Activated CD8-positive, alpha-beta T cell treated with anti-CD3 and anti-CD28 coated beads, Interleukin-2, amount 10 ng/mL, durations not matched to agents 7 days and 5 days (primary cell): ENCODE results near the gene GLRA3. TPM values are rescaled to one million over a fixed set of nuclear protein-coding genes. Genes with fewer than 3 reads are reported as not detected.
A peak's percentile ranks its signal among the peaks of the same experiment; 100 is the strongest.

ENCODE experiments used
- ATAC-seq: fragments of 150-1000 bp; cut with Tn5 transposase; one replicate; pipeline ENCODE4 v1.10.0; 2021; ENCODE audit warnings: moderate library complexity
- CTCF ChIA-PET: fragments of 350-600 bp; sonication (Branson Sonifier 250); formaldehyde crosslinking; loops from one replicate; lab custom pipeline; 2021; ENCODE audit warnings: antibody characterized with exemption; lab: Charles Lee
- POLR2A ChIA-PET: fragments of 350-600 bp; sonication (Branson Sonifier 250); formaldehyde crosslinking; loops from one replicate; lab custom pipeline; 2021; ENCODE audit warnings: antibody characterized with exemption; lab: Charles Lee
- DNase-seq: peaks from one replicate; pipeline ENCODE4 v3.0.0-alpha.2; 2020
- H3K27ac Mint-ChIP-seq: one replicate; pipeline ENCODE4 v1.8.0; 2021; ENCODE audit warnings: mild to moderate bottlenecking, mixed read lengths
- H3K27me3 Mint-ChIP-seq: one replicate; pipeline ENCODE4 v1.8.0; 2021; ENCODE audit warnings: low read depth, mixed read lengths
- H3K36me3 Mint-ChIP-seq: one replicate; pipeline ENCODE4 v1.8.0; 2021; ENCODE audit warnings: low read depth, mixed read lengths
- H3K4me1 Mint-ChIP-seq: one replicate; pipeline ENCODE4 v1.8.0; 2021; ENCODE audit warnings: low read depth, mixed read lengths
- H3K4me3 Mint-ChIP-seq: one replicate; pipeline ENCODE4 v1.8.0; 2021; ENCODE audit warnings: mild to moderate bottlenecking, mixed read lengths
- H3K9me3 Mint-ChIP-seq: one replicate; pipeline ENCODE4 v1.8.0; 2022; ENCODE audit warnings: mixed read lengths; ENCODE audit not compliant: insufficient read depth
- total RNA-seq, 2 experiments: library from RNA; stranded (reverse); gene quantifications; one replicate each; pipeline ENCODE4 v1.2.3, GENCODE V29; 2021

The GLRA3 gene
- total RNA-seq, 2 experiments from 2014 or later, result not detected

- ATAC-seq (no peak), DNase-seq (no peak)
- no peaks in the 10 kb centered on the region for H3K4me1 Mint-ChIP-seq
- ChIA-PET CTCF (no interaction called here), POLR2A (no interaction called here)
- no peaks in the 10 kb centered on the region for H3K9me3 Mint-ChIP-seq
- H3K27ac Mint-ChIP-seq, result no peak overlapping the region
- H3K36me3 Mint-ChIP-seq, result no peaks in the 10 kb centered on the region
- H3K4me3 Mint-ChIP-seq, result no peak overlapping the region
- H3K27me3 Mint-ChIP-seq, result no peaks in the 10 kb centered on the region
Measured at GRCh38 chr4:174749091-174749490, 80.0 kb downstream of the GLRA3 start.

GRCh38 chr4:174746710-174747109 is 82.3 kb downstream of the GLRA3 start:
- H3K36me3 Mint-ChIP-seq, result no peaks in the 10 kb centered on the region
- H3K9me3 Mint-ChIP-seq, result no peaks in the 10 kb centered on the region
- H3K27me3 Mint-ChIP-seq, result no peaks in the 10 kb centered on the region
- no peaks in the 10 kb centered on the region for H3K4me1 Mint-ChIP-seq
- no peak for ATAC-seq
- ChIA-PET CTCF (no interaction called here), POLR2A (no interaction called here)
- H3K4me3 Mint-ChIP-seq, result no peak overlapping the region
- DNase-seq, result no peak
- no peak overlapping the region for H3K27ac Mint-ChIP-seq

DNA sequence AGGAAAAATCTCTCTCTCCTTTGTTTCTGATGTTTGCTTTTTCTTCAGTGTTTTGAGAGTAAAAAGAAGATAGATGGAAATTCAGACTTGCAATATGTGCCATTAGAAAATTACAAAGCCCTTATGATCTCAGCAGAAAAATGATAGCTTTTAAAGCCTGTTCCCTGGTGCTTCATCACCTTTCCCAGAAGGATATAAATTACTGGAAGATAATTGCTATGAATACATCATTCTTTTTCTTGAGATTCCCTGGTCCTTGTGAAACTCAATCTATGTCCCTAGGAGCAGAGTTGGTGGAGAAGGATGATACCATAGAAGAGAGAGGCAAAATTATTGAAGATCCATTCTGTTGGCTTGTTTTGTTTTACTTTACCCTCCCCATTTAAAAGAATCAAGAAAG is 86.5 kb downstream of the GLRA3 start:
- ATAC-seq (no peak), DNase-seq (no peak)
- Mint-ChIP-seq H3K27ac (no peak overlapping the region), H3K4me3 (no peak overlapping the region), H3K4me1 (no peaks in the 10 kb centered on the region), H3K9me3 (no peaks in the 10 kb centered on the region), H3K27me3 (no peaks in the 10 kb centered on the region), H3K36me3 (no peaks in the 10 kb centered on the region)
- POLR2A ChIA-PET, result no interaction called here
- CTCF ChIA-PET, result no interaction called here

DNA sequence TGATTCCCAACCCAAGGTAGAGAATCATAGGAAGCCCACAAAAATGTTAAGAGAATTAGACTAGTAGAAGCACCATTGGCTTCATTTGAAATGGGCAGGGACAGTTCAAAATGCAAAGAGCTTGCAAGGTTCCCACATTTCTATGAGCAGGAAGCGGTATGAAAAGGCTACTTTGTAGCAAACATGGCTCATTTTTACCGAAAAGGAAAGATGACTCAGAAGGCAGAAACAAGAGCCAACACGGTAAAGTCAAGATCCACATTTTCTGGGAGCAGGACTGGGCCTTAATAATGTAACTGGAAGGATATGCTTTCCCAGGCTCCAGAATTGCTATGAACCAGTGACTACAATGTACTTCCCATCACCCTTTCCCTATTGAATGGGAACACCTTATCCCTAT is 89.5 kb downstream of the GLRA3 start:
- DNase-seq, result no peak
- H3K27ac Mint-ChIP-seq, result no peak overlapping the region
- ChIA-PET CTCF (no interaction called here), POLR2A (no interaction called here)
- H3K4me1 Mint-ChIP-seq, result no peaks in the 10 kb centered on the region
- H3K9me3 Mint-ChIP-seq, result no peaks in the 10 kb centered on the region
- ATAC-seq, result no peak
- no peak overlapping the region for H3K4me3 Mint-ChIP-seq
- no peaks in the 10 kb centered on the region for H3K36me3 Mint-ChIP-seq
- no peaks in the 10 kb centered on the region for H3K27me3 Mint-ChIP-seq

DNA sequence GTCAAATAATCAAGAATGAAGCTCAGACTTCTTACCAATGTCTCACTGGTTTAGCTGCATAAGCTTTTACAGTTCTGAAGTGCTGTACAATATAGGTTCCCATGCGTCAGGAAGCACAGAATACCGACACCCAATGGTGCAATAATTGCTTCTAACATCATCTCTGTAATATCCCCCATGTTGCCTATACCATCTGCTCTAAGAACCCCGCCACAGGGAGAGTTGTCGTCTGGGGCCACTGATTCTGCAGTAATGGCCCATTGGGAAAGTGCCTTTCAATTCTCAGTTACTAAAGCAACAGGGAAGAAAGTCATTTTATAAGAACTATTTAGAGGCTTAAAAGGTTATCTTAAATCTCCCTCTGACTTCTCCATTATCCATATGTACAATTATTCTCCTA is 94.9 kb downstream of the GLRA3 start:
- no peaks in the 10 kb centered on the region for H3K27me3 Mint-ChIP-seq
- CTCF ChIA-PET, result no interaction called here
- DNase-seq, result no peak
- H3K4me1 Mint-ChIP-seq, result no peaks in the 10 kb centered on the region
- POLR2A ChIA-PET, result no interaction called here
- no peaks in the 10 kb centered on the region for H3K36me3 Mint-ChIP-seq
- H3K27ac Mint-ChIP-seq, result no peak overlapping the region
- no peak overlapping the region for H3K4me3 Mint-ChIP-seq
- H3K9me3 Mint-ChIP-seq, result no peaks in the 10 kb centered on the region
- no peak for ATAC-seq

DNA sequence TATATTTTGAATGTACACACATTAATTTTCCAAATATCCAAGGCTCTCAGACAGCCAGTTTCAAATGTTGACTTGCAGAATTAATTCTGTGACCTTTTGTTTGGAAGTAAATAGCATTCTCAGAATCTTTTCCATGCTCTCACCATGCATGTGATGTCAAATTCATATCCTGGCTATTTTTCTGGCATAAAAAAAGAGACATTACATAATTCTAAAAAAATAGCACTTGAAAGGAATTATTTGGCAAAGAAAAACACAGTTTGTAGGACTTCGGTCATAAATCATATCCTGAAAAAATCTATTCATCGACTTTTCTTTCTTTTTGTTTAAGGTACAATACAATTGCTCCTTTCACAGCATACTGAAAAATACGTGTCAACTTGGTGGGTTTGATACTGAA is 111.2 kb downstream of the GLRA3 start:
- ATAC-seq, result no peak
- Mint-ChIP-seq H3K4me1 (no peaks in the 10 kb centered on the region), H3K4me3 (no peak overlapping the region), H3K36me3 (no peaks in the 10 kb centered on the region), H3K27ac (no peak overlapping the region), H3K27me3 (no peaks in the 10 kb centered on the region), H3K9me3 (no peaks in the 10 kb centered on the region)
- ChIA-PET CTCF (no interaction called here), POLR2A (no interaction called here)
- no peak for DNase-seq

DNA sequence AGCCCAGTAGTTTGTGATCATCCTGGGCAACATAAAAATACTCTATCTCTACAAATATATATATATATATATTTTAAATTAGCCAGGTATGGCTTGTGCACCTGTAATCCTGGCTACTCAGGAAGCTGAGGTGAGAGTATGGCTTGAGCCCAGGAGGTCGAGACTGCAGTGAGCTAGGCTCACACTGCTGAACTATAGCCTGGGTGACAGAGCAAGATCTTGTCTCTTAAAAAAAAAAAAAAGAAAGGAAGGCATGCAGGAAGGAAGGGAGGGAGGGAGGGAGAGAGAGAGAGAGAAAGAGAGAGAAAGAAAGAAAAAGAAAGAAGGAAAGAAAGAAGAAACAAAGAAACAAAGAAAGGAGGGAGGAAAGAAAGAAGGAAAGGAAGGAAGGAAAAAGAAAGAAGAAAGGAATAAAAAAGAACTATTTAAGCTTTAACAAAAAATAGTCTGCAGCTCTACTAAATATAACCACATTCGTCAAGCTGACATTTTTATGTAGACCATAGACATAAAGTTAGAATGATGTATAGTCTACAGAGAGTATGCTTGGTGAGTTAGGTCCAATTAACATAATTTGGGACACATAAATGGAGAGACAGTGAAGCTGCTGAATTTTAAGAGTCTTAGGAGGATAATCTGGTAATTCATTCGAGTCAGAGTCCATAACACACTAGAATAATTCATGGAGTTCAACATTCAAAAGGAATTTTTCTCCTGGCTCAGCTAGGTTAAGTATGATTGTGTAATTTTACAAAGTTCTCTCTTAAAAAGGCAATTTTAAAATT is 111.9 kb downstream of the GLRA3 start:
- ATAC-seq (no peak), DNase-seq (no peak)
- ChIA-PET CTCF (no interaction called here), POLR2A (no interaction called here)
- no peaks in the 10 kb centered on the region for H3K36me3 Mint-ChIP-seq
- no peaks in the 10 kb centered on the region for H3K9me3 Mint-ChIP-seq
- no peaks in the 10 kb centered on the region for H3K4me1 Mint-ChIP-seq
- no peaks in the 10 kb centered on the region for H3K27me3 Mint-ChIP-seq
- no peak overlapping the region for H3K4me3 Mint-ChIP-seq
- H3K27ac Mint-ChIP-seq, result no peak overlapping the region

- peak; percentile 64 for ATAC-seq
- no peaks in the 10 kb centered on the region for H3K36me3 Mint-ChIP-seq
- H3K27ac Mint-ChIP-seq, result no peak overlapping the region
- no peaks in the 10 kb centered on the region for H3K9me3 Mint-ChIP-seq
- peak; percentile 34 for DNase-seq
- no peaks in the 10 kb centered on the region for H3K27me3 Mint-ChIP-seq
- ChIA-PET CTCF (interaction anchor here (0.6 to 2.1 kb wide), 6 partner anchors 15 to 348 kb away, joined by 3 to 9 read pairs (median 3); no protein-coding TSS in a partner anchor), POLR2A (no interaction called here)
- no peaks in the 10 kb centered on the region for H3K4me1 Mint-ChIP-seq
- no peak overlapping the region for H3K4me3 Mint-ChIP-seq
Measured at GRCh38 chr4:174714393-174715211, 114.4 kb downstream of the GLRA3 start.

DNA sequence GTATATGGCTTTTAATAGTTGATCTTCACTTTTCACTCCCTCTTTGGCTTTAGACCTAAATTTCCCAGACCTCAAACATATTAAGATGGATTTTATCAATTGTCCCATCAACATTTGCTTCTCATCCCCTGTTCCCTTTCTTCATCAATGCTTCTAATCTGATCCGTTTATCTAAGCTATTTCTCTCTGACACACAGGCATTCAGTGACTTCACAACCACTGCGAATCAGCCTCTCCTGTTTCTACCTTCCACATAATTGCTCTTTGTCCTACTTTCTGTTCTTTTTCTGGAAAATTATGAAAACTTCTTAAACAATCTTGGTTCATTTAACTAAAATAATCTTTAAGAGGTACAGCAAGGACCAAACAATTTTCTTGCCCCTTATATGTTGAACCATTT is 115.2 kb downstream of the GLRA3 start:
- Mint-ChIP-seq H3K9me3 (no peaks in the 10 kb centered on the region), H3K4me3 (no peak overlapping the region), H3K4me1 (no peaks in the 10 kb centered on the region), H3K27ac (no peak overlapping the region), H3K27me3 (no peaks in the 10 kb centered on the region), H3K36me3 (no peaks in the 10 kb centered on the region)
- no peak for DNase-seq
- CTCF ChIA-PET, result interaction anchor here (1.3 to 2.1 kb wide), 4 partner anchors 14 to 348 kb away, joined by 3 to 9 read pairs (median 4); no protein-coding TSS in a partner anchor
- ATAC-seq, result no peak
- POLR2A ChIA-PET, result no interaction called here

GRCh38 chr4:174713181-174713580 is 115.9 kb downstream of the GLRA3 start:
- CTCF ChIA-PET, result interaction anchor here (1.7 kb wide), 1 partner anchor 347 kb away, joined by 5 read pairs; no protein-coding TSS in a partner anchor
- POLR2A ChIA-PET, result interaction anchor here (0.6 kb wide), 1 partner anchor 123 kb away, joined by 3 read pairs; no protein-coding TSS in a partner anchor
- no peaks in the 10 kb centered on the region for H3K4me1 Mint-ChIP-seq
- no peak for ATAC-seq
- no peaks in the 10 kb centered on the region for H3K36me3 Mint-ChIP-seq
- H3K27me3 Mint-ChIP-seq, result no peaks in the 10 kb centered on the region
- no peaks in the 10 kb centered on the region for H3K9me3 Mint-ChIP-seq
- no peak for DNase-seq
- H3K4me3 Mint-ChIP-seq, result no peak overlapping the region
- H3K27ac Mint-ChIP-seq, result no peak overlapping the region

DNA sequence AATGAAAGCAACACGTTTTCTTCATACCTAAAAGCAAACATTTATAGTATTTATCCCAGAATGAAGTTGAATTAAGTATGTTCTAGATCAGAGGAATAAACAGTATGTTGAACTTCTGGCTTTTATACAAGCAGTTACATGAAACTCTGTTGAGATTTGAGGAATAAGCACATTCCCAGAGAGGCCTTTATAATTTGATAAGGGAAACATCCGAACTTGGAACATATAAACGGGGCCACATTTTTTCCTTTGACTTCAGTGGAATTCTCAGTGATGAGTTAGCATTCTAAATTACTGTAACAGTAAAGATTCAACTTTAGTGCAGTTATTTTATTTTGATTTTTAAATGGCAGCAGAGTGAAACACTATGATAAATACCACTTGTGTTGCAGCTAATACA is 119.5 kb downstream of the GLRA3 start:
- Mint-ChIP-seq H3K36me3 (no peaks in the 10 kb centered on the region), H3K27ac (no peak overlapping the region), H3K4me1 (no peaks in the 10 kb centered on the region), H3K27me3 (no peaks in the 10 kb centered on the region), H3K4me3 (no peak overlapping the region), H3K9me3 (no peaks in the 10 kb centered on the region)
- no peak for ATAC-seq
- POLR2A ChIA-PET, result no interaction called here
- CTCF ChIA-PET, result no interaction called here
- DNase-seq, result no peak

GRCh38 chr4:174708381-174708780 is 120.7 kb downstream of the GLRA3 start:
- no peaks in the 10 kb centered on the region for H3K9me3 Mint-ChIP-seq
- no peaks in the 10 kb centered on the region for H3K27me3 Mint-ChIP-seq
- H3K4me3 Mint-ChIP-seq, result no peak overlapping the region
- DNase-seq, result no peak
- no peak for ATAC-seq
- H3K27ac Mint-ChIP-seq, result no peak overlapping the region
- H3K4me1 Mint-ChIP-seq, result no peaks in the 10 kb centered on the region
- POLR2A ChIA-PET, result no interaction called here
- CTCF ChIA-PET, result no interaction called here
- H3K36me3 Mint-ChIP-seq, result no peaks in the 10 kb centered on the region
